DND-41 (cell line): ENCODE measurements around the gene RICTOR.

ENCODE experiments used
- ATAC-seq: fragments of 200-7000 bp; cut with Tn5 transposase; 3 replicates; pipeline ENCODE4 v1.9.1; 2021; ENCODE audit warnings: low read depth; ENCODE audit not compliant: insufficient read depth
- DNase-seq: peaks from one replicate; pipeline ENCODE4 v3.0.0-alpha.2; 2020
- H2AFZ ChIP-seq: 2 replicates; pipeline ENCODE4 v1.6.0; 2012; ENCODE audit warnings: low read depth, low read length
- H3K27ac ChIP-seq: 2 replicates; pipeline ENCODE4 v1.5.1; 2012; ENCODE audit warnings: low read length, inconsistent platforms
- H3K27me3 ChIP-seq: fragments of 200-600 bp; sonication (generic); 2 replicates; pipeline ENCODE4 v1.6.0; 2012; ENCODE audit warnings: low read length, mild to moderate bottlenecking, inconsistent platforms; ENCODE audit not compliant: insufficient read depth, poor library complexity
- H3K36me3 ChIP-seq: 2 replicates; pipeline ENCODE4 v1.5.1; 2012; ENCODE audit warnings: low read length, inconsistent platforms; ENCODE audit not compliant: insufficient read depth
- H3K4me1 ChIP-seq: 2 replicates; pipeline ENCODE4 v1.5.1; 2012; ENCODE audit warnings: mild to moderate bottlenecking, low read length; ENCODE audit not compliant: insufficient read depth
- H3K4me2 ChIP-seq: 2 replicates; pipeline ENCODE4 v1.6.0; 2012; ENCODE audit warnings: mild to moderate bottlenecking, moderate library complexity, low read length, inconsistent platforms; ENCODE audit not compliant: insufficient read depth
- H3K4me3 ChIP-seq, 2 experiments: fragments of 200-600 bp in 1 of 2; shearing (Covaris generic) in 1 of 2; 2 replicates each; pipeline ENCODE4 v1.5.1; 2012 to 2016; ENCODE audit warnings: inconsistent platforms in 2 of 2, low read length in 2 of 2, mild to moderate bottlenecking in 2 of 2, low read depth in 1 of 2, moderate library complexity in 1 of 2
- H3K79me2 ChIP-seq: 2 replicates; pipeline ENCODE4 v1.6.0; 2012; ENCODE audit warnings: low read length, inconsistent platforms; ENCODE audit not compliant: insufficient read depth
- H3K9ac ChIP-seq: 2 replicates; pipeline ENCODE4 v1.6.0; 2012; ENCODE audit warnings: low read depth, mild to moderate bottlenecking, inconsistent platforms, low read length, moderate library complexity
- H3K9me3 ChIP-seq: 2 replicates; pipeline ENCODE4 v1.5.1; 2012; ENCODE audit warnings: low read length, moderate library complexity, mild to moderate bottlenecking, inconsistent platforms; ENCODE audit not compliant: insufficient read depth, severe bottlenecking
- H4K20me1 ChIP-seq: 2 replicates; pipeline ENCODE4 v1.6.0; 2012; ENCODE audit warnings: low read length; ENCODE audit not compliant: insufficient read depth
- CTCF ChIP-seq: IDR thresholded peaks from 2 replicates; pipeline ENCODE4 v1.5.1; 2012; ENCODE audit warnings: borderline replicate concordance, low read length, moderate library complexity, mild to moderate bottlenecking; ENCODE audit not compliant: poor library complexity, severe bottlenecking; ENCODE audit errors: extremely low read depth
- EZH2 ChIP-seq: IDR thresholded peaks from 3 replicates; pipeline ENCODE4 v1.6.1; 2012; ENCODE audit warnings: borderline replicate concordance, low read depth, mild to moderate bottlenecking, moderate library complexity, low read length, inconsistent platforms; ENCODE audit not compliant: severe bottlenecking

Gene RICTOR

GRCh38 chr5:39076101-39076756, 2.0 kb upstream of the RICTOR start:
- ATAC-seq: no peak
- peaks cover 40% of the 10 kb centered on the region for H3K4me1 ChIP-seq
- no peak overlapping the region for H3K9ac ChIP-seq
- H3K4me2 ChIP-seq: peak overlapping the region; percentile 4; the same call in 1 of the 2 replicates
- no peak overlapping the region for H3K4me3 ChIP-seq
- H3K79me2 ChIP-seq: peaks cover 36% of the 10 kb centered on the region
- peaks cover 17% of the 10 kb centered on the region for H4K20me1 ChIP-seq
- DNase-seq: no peak
- H3K27ac ChIP-seq: no peak overlapping the region
- no peak for TF ChIP-seq CTCF
- TF ChIP-seq EZH2: no peak
- no peaks in the 10 kb centered on the region for H3K27me3 ChIP-seq
- no peaks in the 10 kb centered on the region for H3K9me3 ChIP-seq
- no peak overlapping the region for H2AFZ ChIP-seq
- H3K36me3 ChIP-seq: peaks cover 13% of the 10 kb centered on the region

- peak overlapping the region; percentile 97 for H3K9ac ChIP-seq
- H2AFZ ChIP-seq: peak overlapping the region; percentile 88
- DNase-seq (no peak), ATAC-seq (peak; percentile 24)
- H3K36me3 ChIP-seq: peaks cover 25% of the 10 kb centered on the region
- peaks cover 60% of the 10 kb centered on the region for H3K79me2 ChIP-seq
- peak overlapping the region; percentile 89 for H3K4me2 ChIP-seq
- no peaks in the 10 kb centered on the region for H3K27me3 ChIP-seq
- TF ChIP-seq EZH2: no peak
- TF ChIP-seq CTCF: no peak
- peaks cover 40% of the 10 kb centered on the region for H3K4me1 ChIP-seq
- H3K27ac ChIP-seq: peak overlapping the region; percentile 95
- peaks cover 18% of the 10 kb centered on the region for H4K20me1 ChIP-seq
- H3K4me3 ChIP-seq: peak overlapping the region; percentile 83 to 88
- H3K9me3 ChIP-seq: no peaks in the 10 kb centered on the region
These were observed 507 bp downstream of the RICTOR start for GRCh38 chr5:39073767-39074016.

GRCh38 chr5:39072925-39073766, 1.1 kb downstream of the RICTOR start:
- Histone ChIP-seq H3K4me2 (peak overlapping the region; percentile 89), H3K4me3 (peak overlapping the region; percentile 83 to 88), H3K9me3 (no peaks in the 10 kb centered on the region), H3K36me3 (peaks cover 30% of the 10 kb centered on the region), H4K20me1 (peaks cover 18% of the 10 kb centered on the region), H3K4me1 (peaks cover 40% of the 10 kb centered on the region), H3K9ac (peak overlapping the region; percentile 97), H3K79me2 (peaks cover 66% of the 10 kb centered on the region), H2AFZ (peak overlapping the region; percentile 88), H3K27ac (peak overlapping the region; percentile 95), H3K27me3 (no peaks in the 10 kb centered on the region)
- DNase-seq (peak; percentile 71), ATAC-seq (peak; percentile 60)
- TF ChIP-seq EZH2 (no peak), CTCF (no peak)
